ENCODE results near the gene DNAAF9.

DNA sequence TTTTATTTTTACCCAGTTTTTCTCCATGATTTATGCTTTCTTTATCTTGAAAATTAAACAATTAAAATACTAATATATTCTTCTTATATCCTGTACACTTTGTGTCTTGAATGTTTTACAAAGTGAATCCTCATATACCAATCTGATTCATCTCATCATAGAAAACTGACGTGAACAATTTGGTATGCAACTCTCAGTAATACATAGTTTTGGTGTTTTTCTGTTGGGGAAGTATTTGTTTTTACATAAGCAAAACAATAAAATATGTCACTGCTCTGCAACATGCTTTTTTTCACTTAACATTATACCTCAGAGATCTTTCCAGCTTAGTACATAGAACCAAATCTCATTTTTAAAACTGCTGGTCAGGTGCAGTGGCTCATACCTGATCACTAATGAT is 14.7 kb downstream of the DNAAF9 start:
- TF ChIP-seq, protein P1, sequence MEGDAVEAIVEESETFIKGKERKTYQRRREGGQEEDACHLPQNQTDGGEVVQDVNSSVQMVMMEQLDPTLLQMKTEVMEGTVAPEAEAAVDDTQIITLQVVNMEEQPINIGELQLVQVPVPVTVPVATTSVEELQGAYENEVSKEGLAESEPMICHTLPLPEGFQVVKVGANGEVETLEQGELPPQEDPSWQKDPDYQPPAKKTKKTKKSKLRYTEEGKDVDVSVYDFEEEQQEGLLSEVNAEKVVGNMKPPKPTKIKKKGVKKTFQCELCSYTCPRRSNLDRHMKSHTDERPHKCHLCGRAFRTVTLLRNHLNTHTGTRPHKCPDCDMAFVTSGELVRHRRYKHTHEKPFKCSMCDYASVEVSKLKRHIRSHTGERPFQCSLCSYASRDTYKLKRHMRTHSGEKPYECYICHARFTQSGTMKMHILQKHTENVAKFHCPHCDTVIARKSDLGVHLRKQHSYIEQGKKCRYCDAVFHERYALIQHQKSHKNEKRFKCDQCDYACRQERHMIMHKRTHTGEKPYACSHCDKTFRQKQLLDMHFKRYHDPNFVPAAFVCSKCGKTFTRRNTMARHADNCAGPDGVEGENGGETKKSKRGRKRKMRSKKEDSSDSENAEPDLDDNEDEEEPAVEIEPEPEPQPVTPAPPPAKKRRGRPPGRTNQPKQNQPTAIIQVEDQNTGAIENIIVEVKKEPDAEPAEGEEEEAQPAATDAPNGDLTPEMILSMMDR (conservative IDR thresholded peaks at IDR 0.05; ENCODE audit: low read length), result no peak
- TF ChIP-seq EZH2phosphoT487 (IDR thresholded peaks at IDR 0.05; ENCODE audit: borderline replicate concordance, low read depth, low read length), result no peak
